ENCODE measurements around the gene ZMYND8.

DNA sequence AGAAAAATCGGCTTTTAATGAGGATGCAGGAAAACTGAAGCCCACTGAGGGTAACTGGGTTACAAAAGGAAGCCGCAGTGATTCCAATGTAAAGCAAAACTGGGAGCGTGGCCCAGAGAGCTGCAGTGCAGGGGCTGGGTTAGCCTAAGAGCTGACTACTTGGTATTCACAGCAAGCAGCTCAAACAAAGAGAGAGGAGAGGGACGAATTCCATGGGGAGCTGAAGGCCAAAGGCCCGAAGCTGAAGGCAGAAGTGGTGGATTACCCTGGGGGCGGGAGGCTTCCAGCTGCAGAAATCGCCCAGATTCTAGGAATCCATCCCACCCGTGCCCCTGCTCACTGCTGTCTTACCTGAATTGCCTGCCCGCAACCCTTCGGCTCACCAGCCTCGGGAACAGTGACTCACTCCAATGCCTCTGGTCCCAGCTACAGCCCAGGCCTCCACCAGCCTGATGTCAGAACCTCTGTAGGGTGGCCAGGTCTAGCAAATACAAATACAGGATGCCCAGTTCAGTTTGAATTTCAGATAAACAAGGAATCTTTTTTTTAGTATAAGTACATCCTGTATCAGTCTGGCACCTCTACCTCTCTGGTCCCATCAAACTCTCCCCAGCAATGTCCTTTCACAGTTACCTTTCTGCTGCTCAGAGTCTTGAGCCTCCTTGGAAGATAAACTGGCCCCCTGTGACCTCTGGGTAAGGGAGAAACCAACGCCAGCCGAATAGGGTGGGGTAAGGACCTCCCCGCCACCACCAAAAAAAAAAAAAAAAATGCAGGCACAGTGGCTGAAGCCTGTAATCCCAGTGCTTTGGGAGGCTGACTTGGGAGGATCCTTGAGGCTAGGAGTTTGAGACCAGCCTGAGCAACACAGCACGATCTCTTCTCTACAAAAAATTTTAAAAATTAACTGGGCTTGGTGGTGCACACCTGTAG lies 14.6 kb upstream of the ZMYND8 start:
- TF ChIP-seq TAF1 (IDR thresholded peaks at IDR 0.05; ENCODE audit: low read depth, low read length) (no peak), POLR2A (IDR thresholded peaks at IDR 0.05; ENCODE audit: low read depth, low read length) (no peak), POU2F2 (IDR thresholded peaks at IDR 0.05; ENCODE audit: low read depth, low read length) (no peak), POLR2AphosphoS5 (IDR thresholded peaks at IDR 0.05; ENCODE audit: low read depth, low read length) (no peak), SPI1 (IDR thresholded peaks at IDR 0.05; ENCODE audit: low read depth, low read length) (no peak)
